Mesenchymal stem cell (in vitro differentiated cells and primary cell): ENCODE measurements around the gene FHOD3.

ENCODE experiments used
- DNase-seq: peaks from one replicate; pipeline ENCODE4 v3.0.0-alpha.2; 2013
- H2AFZ ChIP-seq: one replicate; pipeline ENCODE4 v1.6.1; 2013; ENCODE audit warnings: low read depth, mild to moderate bottlenecking, control low read depth, inconsistent platforms, low read length, moderate library complexity
- H2AK5ac ChIP-seq: 2 replicates; pipeline ENCODE4 v1.6.1; 2013; ENCODE audit warnings: low read length, moderate library complexity, mild to moderate bottlenecking, inconsistent platforms; ENCODE audit not compliant: severe bottlenecking
- H2BK120ac ChIP-seq: one replicate; pipeline ENCODE4 v1.6.1; 2013; ENCODE audit warnings: low read depth, mild to moderate bottlenecking, inconsistent platforms, low read length, moderate library complexity
- H2BK12ac ChIP-seq, 2 experiments: one replicate each; pipeline ENCODE4 v1.6.1; 2013; ENCODE audit warnings: inconsistent platforms in 2 of 2, low read length in 2 of 2, mild to moderate bottlenecking in 2 of 2, moderate library complexity in 2 of 2, control low read depth in 1 of 2
- H2BK15ac ChIP-seq: one replicate; pipeline ENCODE4 v1.6.1; 2013; ENCODE audit warnings: mild to moderate bottlenecking, low read depth, inconsistent platforms; ENCODE audit not compliant: poor library complexity, severe bottlenecking
- H2BK5ac ChIP-seq: 2 replicates; pipeline ENCODE4 v1.6.1; 2013; ENCODE audit warnings: low read depth, mild to moderate bottlenecking, low read length, control low read depth, inconsistent platforms; ENCODE audit not compliant: poor library complexity, severe bottlenecking
- H3K14ac ChIP-seq, 2 experiments: one replicate each; pipeline ENCODE4 v1.6.1; 2013; ENCODE audit warnings: inconsistent platforms in 2 of 2, low read length in 2 of 2, control low read depth in 1 of 2, mild to moderate bottlenecking in 1 of 2, moderate library complexity in 1 of 2
- H3K18ac ChIP-seq, 2 experiments: one replicate each; pipeline ENCODE4 v1.6.1; 2013; ENCODE audit warnings: inconsistent platforms in 2 of 2, low read length in 2 of 2, control low read depth in 1 of 2, low read depth in 1 of 2, mild to moderate bottlenecking in 1 of 2
- H3K23ac ChIP-seq, 2 experiments: one replicate each; pipeline ENCODE4 v1.6.1; 2013; ENCODE audit warnings: inconsistent platforms in 2 of 2, low read length in 2 of 2, mild to moderate bottlenecking in 2 of 2, moderate library complexity in 2 of 2, control low read depth in 1 of 2
- H3K27ac ChIP-seq: 2 replicates; pipeline ENCODE4 v1.5.1; 2013; ENCODE audit warnings: mild to moderate bottlenecking, moderate library complexity, low read length, control low read depth, inconsistent platforms; ENCODE audit not compliant: poor library complexity, severe bottlenecking
- H3K27me3 ChIP-seq, 2 experiments: 2 replicates each; pipeline versions ENCODE4 v1.6.1 to v1.7.0; 2013; ENCODE audit warnings: low read length in 2 of 2, mild to moderate bottlenecking in 2 of 2, moderate library complexity in 2 of 2, control low read depth in 1 of 2, inconsistent platforms in 1 of 2; ENCODE audit not compliant: control insufficient read depth in 1 of 2, insufficient read depth in 1 of 2
- H3K36me3 ChIP-seq, 2 experiments: 2 replicates each; pipeline versions ENCODE4 v1.6.1 to v1.7.0; 2013; ENCODE audit warnings: low read length in 2 of 2, control low read depth in 1 of 2, inconsistent platforms in 1 of 2, low read depth in 1 of 2, mild to moderate bottlenecking in 1 of 2; ENCODE audit not compliant: insufficient read depth in 2 of 2, control insufficient read depth in 1 of 2
- H3K4ac ChIP-seq, 2 experiments: one replicate each; pipeline ENCODE4 v1.6.1; 2013; ENCODE audit warnings: inconsistent platforms in 2 of 2, low read length in 2 of 2, mild to moderate bottlenecking in 2 of 2, moderate library complexity in 2 of 2, control low read depth in 1 of 2, low read depth in 1 of 2
- H3K4me1 ChIP-seq: 2 replicates; pipeline ENCODE4 v1.6.1; 2013; ENCODE audit warnings: low read depth, low read length, control low read depth; ENCODE audit not compliant: control insufficient read depth, insufficient read depth
- H3K4me2 ChIP-seq: 2 replicates; pipeline ENCODE4 v1.6.1; 2013; ENCODE audit warnings: low read length, mild to moderate bottlenecking, inconsistent platforms; ENCODE audit not compliant: poor library complexity, severe bottlenecking
- H3K4me3 ChIP-seq, 2 experiments: 2 replicates each; pipeline versions ENCODE4 v1.5.1 to v1.7.0; 2013; ENCODE audit warnings: low read length in 2 of 2, mild to moderate bottlenecking in 2 of 2, control low read depth in 1 of 2, low read depth in 1 of 2; ENCODE audit not compliant: insufficient read depth in 1 of 2
- H3K79me1 ChIP-seq: replicated peaks from 2 replicates; pipeline ENCODE4 v1.6.1; 2013; ENCODE audit warnings: mild to moderate bottlenecking, control low read depth, low read length, inconsistent platforms; ENCODE audit not compliant: poor library complexity, severe bottlenecking
- H3K9ac ChIP-seq: 2 replicates; pipeline ENCODE4 v1.7.0; 2013; ENCODE audit warnings: mild to moderate bottlenecking, low read length, moderate library complexity
- H3K9me3 ChIP-seq: 2 replicates; pipeline ENCODE4 v1.7.0; 2013; ENCODE audit warnings: mild to moderate bottlenecking, low read length; ENCODE audit not compliant: control insufficient read depth
- H4K8ac ChIP-seq: one replicate; pipeline ENCODE4 v1.6.1; 2013; ENCODE audit warnings: inconsistent platforms, mild to moderate bottlenecking, low read length, moderate library complexity
- H4K91ac ChIP-seq: one replicate; pipeline ENCODE4 v1.6.1; 2013; ENCODE audit warnings: mild to moderate bottlenecking, low read length, inconsistent platforms
- WGBS: methylation state at CpG from one replicate; pipeline ENCODE4 v1.1.7; 2013; ENCODE audit warnings: mixed read lengths; 5-methylcytosine and 5-hydroxymethylcytosine counted together

Gene FHOD3

DNA sequence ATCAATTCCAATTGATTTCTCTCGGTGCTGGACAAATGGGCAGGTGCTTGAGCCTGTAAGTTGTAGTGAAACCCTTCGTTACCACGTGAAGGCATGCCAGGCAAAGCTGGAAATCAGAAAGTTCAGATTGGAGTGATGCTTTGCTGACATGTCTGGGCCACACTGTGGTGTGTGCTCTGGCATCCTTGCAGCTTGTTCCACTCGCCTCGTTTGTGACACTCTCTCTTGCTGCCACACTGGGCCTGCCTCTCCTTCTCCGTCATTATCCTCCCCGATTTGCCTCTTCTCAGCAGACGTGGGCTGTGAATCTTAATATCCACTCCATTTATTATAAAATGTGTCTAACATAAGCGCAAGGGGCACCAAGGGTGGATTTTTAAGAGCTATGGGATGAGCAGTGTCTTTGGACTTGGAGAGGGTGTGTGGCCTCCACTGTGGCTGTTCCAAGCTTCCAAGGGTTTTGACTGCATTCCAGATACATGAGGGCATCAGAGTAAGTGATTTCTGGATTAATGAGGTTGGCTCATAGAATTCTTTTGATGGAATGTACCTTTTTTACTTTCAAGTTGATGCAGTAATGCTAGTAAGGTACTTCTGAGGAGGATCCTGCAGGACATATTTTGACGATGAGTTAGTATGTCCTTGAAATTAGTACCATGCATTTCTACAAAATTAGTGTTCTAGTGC, 292.5 kb downstream of the FHOD3 start:
- no peak overlapping the region for H3K4ac ChIP-seq
- no peak overlapping the region for H2AK5ac ChIP-seq
- H3K27me3 ChIP-seq: no peaks in the 10 kb centered on the region
- H3K27ac ChIP-seq: peak overlapping the region; percentile 11
- H4K8ac ChIP-seq: no peak overlapping the region
- no peak overlapping the region for H3K9ac ChIP-seq
- H4K91ac ChIP-seq: no peak overlapping the region
- no peak overlapping the region for H2AFZ ChIP-seq
- peaks cover 24% of the 10 kb centered on the region for H3K79me1 ChIP-seq
- no peak overlapping the region for H2BK12ac ChIP-seq
- H2BK120ac ChIP-seq: no peak overlapping the region
- no peak for DNase-seq
- H3K23ac ChIP-seq: no peak overlapping the region
- H3K18ac ChIP-seq: no peak overlapping the region
- no peak overlapping the region for H2BK5ac ChIP-seq
- H3K4me3 ChIP-seq: no peak overlapping the region
- no peaks in the 10 kb centered on the region for H3K36me3 ChIP-seq
- H2BK15ac ChIP-seq: no peak overlapping the region
- H3K4me2 ChIP-seq: no peak overlapping the region
- no peak overlapping the region for H3K14ac ChIP-seq
- no peaks in the 10 kb centered on the region for H3K9me3 ChIP-seq
- WGBS: 93% methylated on average over 6 of the region's 10 CpGs
- peaks cover 14% of the 10 kb centered on the region for H3K4me1 ChIP-seq

DNA sequence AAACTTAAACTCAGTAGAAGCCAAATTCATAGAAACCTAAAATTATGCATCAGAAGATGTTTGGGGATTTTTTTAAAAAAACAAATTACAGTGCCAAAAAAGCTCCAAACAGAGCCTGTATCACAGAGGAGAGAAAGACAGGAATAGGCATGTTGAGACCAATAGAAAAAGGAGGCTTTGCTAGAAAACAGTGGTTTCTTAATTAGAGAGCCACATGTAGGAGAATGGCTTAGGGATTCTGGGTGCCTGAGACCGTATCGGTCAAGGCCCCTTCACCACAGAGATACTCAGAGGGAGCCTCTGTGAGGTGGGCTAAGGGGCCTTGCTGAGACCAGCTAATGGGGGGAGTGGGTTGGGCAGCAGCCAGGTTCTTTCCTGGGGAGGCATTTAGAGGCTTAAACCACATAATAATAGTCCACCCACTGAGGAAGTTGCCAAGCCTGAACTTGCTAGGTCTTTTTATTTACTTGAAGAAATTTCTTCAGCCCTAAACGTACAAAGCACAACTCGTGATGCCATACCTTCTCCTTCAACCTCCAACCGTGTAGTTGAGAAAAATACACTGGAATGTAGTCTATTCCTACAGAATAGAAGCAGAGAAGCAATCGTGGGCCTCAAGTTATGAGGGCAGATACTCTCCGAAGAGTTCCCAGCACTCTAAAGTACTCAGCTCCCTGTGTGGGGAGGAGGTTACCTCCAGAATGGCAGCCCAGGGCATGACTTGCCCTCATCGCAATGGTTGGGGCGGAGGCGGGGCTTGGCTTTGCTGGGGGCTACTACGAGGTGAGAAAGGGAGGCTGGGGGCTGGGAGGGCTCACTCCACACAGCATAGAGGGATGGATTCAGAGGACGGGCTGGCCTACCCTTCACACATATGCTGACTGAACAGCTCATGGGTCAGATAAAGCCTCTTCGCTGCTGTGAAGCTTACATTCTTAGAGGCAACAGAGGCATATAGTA, 293.4 kb downstream of the FHOD3 start:
- no peak overlapping the region for H4K91ac ChIP-seq
- H3K36me3 ChIP-seq: peaks cover 0 to 4% of the 10 kb centered on the region in 2 experiments
- no peak overlapping the region for H3K4me2 ChIP-seq
- H3K9ac ChIP-seq: no peak overlapping the region
- no peaks in the 10 kb centered on the region for H3K27me3 ChIP-seq
- H2BK15ac ChIP-seq: no peak overlapping the region
- H3K4ac ChIP-seq: no peak overlapping the region
- H2AK5ac ChIP-seq: peak overlapping the region; percentile 29
- H3K27ac ChIP-seq: peak overlapping the region; percentile 57
- H3K14ac ChIP-seq: no peak overlapping the region
- 88% methylated on average over 10 of the region's 13 CpGs for WGBS
- no peak for DNase-seq
- no peak overlapping the region for H3K4me3 ChIP-seq
- H3K79me1 ChIP-seq: peaks cover 25% of the 10 kb centered on the region
- H3K18ac ChIP-seq: no peak overlapping the region
- H2BK12ac ChIP-seq: no peak overlapping the region
- no peak overlapping the region for H2AFZ ChIP-seq
- H3K4me1 ChIP-seq: peaks cover 14% of the 10 kb centered on the region
- no peak overlapping the region for H2BK5ac ChIP-seq
- no peaks in the 10 kb centered on the region for H3K9me3 ChIP-seq
- H3K23ac ChIP-seq: no peak overlapping the region
- no peak overlapping the region for H4K8ac ChIP-seq
- no peak overlapping the region for H2BK120ac ChIP-seq

DNA sequence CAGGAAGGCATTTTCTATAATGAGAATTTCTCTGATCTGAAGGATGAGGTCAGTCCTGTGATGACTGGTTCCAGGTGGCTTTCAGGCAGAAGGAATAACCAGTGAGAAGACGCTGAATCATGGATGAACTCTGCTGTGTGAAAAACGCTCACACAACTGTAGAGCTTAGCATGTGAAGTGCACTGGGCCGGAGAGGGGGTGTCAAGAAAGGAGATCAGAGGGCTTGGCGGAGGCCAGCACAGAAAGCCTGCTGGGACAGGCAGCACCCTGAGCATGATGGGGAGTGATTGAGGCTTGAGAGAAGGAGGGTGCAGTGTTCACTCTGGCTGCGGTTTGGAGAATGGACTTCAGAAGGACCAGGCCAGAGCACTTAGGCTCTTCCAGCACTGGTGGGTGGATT, 294.8 kb downstream of the FHOD3 start:
- Histone ChIP-seq H3K79me1 (peaks cover 23% of the 10 kb centered on the region), H2BK15ac (no peak overlapping the region), H2BK120ac (no peak overlapping the region), H2BK12ac (no peak overlapping the region), H3K4me3 (no peak overlapping the region), H2BK5ac (no peak overlapping the region), H3K9me3 (no peaks in the 10 kb centered on the region), H3K27ac (no peak overlapping the region), H2AK5ac (no peak overlapping the region), H4K8ac (no peak overlapping the region), H3K36me3 (peaks cover 0 to 6% of the 10 kb centered on the region in 2 experiments), H3K4ac (no peak overlapping the region), H2AFZ (no peak overlapping the region), H3K23ac (no peak overlapping the region), H4K91ac (no peak overlapping the region), H3K4me1 (peaks cover 14% of the 10 kb centered on the region), H3K4me2 (no peak overlapping the region), H3K18ac (no peak overlapping the region), H3K9ac (no peak overlapping the region), H3K27me3 (no peaks in the 10 kb centered on the region), H3K14ac (no peak overlapping the region)
- DNase-seq: no peak
- WGBS: 81% methylated on average over 5 of the region's 5 CpGs

DNA sequence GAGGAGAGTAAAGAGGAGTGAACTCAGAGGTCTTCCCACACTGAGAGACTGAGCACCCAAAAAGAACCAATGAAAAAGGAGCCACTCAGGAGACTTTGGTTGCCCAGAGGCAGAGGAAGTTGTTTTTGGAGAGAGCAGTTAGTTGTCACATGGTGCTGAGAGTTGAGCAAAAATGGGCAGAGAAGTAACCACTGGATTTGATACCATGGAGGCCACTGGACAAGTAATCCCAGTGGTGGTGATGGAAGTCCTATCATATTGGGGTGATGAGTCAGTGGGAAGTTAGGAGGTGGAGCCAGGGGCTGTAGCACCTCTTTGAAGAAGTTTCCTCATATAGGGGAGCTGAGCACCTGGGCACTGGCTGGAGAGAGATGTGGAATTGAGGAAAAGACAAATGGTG, 295.5 kb downstream of the FHOD3 start:
- Histone ChIP-seq H3K27ac (no peak overlapping the region), H2BK120ac (no peak overlapping the region), H3K14ac (no peak overlapping the region), H3K23ac (no peak overlapping the region), H3K4me3 (no peak overlapping the region), H3K79me1 (peaks cover 23% of the 10 kb centered on the region), H3K4ac (no peak overlapping the region), H2BK12ac (no peak overlapping the region), H2AK5ac (no peak overlapping the region), H3K4me2 (no peak overlapping the region), H3K27me3 (no peaks in the 10 kb centered on the region), H3K4me1 (peaks cover 14% of the 10 kb centered on the region), H2BK5ac (no peak overlapping the region), H4K8ac (no peak overlapping the region), H3K36me3 (peaks cover 0 to 6% of the 10 kb centered on the region in 2 experiments), H3K18ac (no peak overlapping the region), H4K91ac (no peak overlapping the region), H2AFZ (no peak overlapping the region), H3K9me3 (no peaks in the 10 kb centered on the region), H3K9ac (no peak overlapping the region), H2BK15ac (no peak overlapping the region)
- no peak for DNase-seq
